Head of caudate nucleus (tissue), 42 donors: ENCODE data around the gene FASTKD1.
"Not testable (repeated sequence)": the region's sequence is repeated elsewhere in the genome, so short reads cannot be mapped to it uniquely, and the experiment has no call there.

ENCODE experiments used
- DNase-seq, 42 donors: peaks; one replicate each; pipeline versions ENCODE4 v3.0.0 to v3.0.0-alpha.2; 2020 to 2021; ENCODE audit warnings: mixed read lengths in 7 of 42
- intact Hi-C: fragments of 100-400 bp; cut with DNase I; formaldehyde crosslinking; loops from one replicate; pipeline ENCODE4 v1.15.0; 2022

The FASTKD1 gene

DNA sequence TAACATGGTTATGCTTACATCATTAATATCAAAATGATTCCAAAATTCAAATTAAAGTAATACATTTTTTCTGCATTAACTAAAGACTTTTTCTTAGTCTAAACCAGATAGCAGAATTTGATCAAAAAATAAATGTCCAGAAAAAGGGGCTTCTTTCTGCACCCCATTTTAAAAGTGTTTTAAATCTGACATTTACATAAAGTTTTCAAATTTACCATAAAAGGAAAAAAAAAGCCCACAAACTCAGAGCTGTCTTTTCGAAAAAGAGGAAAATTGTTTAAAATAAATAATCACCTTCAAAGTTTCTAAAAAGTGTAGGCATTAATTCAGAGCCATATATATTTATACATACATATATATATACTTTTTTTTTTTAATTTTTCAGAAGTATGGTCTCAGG lies 1.5 kb downstream of the FASTKD1 start:
- no peak for DNase-seq
- intact Hi-C loops, result no loop called here

DNA sequence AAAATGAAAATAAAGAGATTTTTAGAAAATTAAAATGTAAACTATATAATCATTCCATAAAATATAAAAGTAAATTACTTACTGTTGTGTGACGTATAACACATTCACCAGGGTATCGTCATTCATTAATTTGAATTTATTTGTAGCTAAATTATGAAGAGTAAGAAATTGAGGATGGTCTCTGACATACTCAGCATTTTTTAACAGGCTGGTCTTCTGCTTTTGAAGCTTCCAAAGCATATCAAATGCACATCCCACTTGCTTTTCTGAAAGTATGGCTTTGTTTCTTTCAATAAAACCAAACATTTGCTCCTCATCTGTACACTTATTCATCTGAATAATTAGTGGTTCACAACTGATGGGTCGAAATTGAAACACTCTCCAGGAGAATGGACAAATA lies 2.1 kb downstream of the FASTKD1 start:
- DNase-seq, result no peak
- intact Hi-C loops, result no loop called here

DNA sequence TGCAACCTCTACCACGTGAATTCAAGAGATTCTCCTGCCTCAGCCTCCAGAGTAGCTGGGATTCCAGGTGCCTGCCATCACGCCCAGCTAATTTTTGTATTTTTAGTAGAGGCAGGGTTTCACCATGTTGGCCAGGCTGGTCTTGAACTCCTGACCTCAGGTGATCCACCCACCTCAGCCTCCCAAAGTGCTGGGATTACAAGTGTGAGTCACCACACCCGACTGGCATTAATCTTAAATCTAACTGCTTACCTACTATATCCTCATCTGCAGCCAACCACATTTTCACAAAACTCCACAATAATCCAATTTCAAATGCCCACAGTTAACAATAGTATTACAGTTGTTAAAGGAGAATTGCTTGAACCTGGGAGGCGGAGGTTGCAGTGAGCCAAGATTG lies 2.9 kb downstream of the FASTKD1 start:
- DNase-seq, intact Hi-C loops: not testable (repeated sequence)

DNA sequence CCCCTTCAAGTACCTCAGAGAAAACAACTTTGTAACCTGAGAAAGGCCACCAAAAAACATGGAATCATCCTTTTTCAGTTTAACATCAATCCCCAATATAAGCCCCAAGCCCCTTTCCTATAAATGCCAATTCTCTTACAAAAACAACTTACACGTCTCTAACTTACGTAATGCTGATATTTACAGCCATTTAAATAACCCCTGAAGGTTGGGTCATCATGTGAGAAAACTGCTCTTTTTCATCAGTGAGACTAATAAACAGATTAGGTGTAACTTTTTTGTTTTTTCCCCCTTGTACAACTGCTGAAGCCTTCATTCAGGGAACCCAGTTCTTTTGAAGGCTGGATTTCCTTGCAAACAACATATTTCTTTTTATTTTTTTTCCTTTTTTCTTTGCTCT lies 3.7 kb downstream of the FASTKD1 start:
- intact Hi-C loops, result no loop called here
- no peak for DNase-seq

DNA sequence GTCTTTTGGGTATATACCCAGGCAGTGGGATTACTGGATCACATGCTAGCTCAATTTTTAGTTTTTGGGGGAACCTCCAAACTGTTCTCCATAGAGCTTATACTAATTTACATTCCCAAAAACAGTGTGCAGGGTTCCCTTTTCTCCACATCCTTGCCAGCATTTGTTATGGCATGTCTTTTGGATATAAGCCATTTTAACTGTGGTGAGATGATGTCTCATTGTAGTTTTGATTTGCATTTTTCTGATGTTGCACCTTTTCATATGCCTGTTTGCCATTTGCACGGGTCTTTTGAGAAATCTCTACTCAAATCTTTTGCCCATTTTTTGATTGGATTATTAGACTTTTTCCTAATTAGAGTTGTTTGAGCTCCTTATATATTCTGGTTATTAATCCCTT lies 8.0 kb downstream of the FASTKD1 start:
- DNase-seq, result no peak
- intact Hi-C loops, result no loop called here

DNA sequence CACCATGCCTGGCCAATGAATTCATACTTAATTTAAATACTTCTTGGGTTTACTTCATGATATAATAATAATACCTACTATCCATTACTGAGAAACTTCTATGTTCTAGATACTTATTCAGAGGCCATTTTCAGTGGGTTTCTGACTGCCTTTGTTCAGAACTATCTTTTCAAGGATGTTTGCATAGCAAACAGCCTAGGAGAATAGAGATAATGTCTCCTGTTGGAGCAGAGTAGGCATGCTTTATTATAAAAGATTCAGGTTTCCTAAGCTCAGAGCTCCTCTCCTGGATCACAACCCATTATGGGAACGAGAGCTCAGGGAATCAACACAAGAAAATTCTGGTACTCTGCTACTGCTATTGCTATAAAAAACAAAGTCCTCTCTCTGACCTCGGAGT lies 11.1 kb downstream of the FASTKD1 start:
- intact Hi-C loops, result no loop called here

DNA sequence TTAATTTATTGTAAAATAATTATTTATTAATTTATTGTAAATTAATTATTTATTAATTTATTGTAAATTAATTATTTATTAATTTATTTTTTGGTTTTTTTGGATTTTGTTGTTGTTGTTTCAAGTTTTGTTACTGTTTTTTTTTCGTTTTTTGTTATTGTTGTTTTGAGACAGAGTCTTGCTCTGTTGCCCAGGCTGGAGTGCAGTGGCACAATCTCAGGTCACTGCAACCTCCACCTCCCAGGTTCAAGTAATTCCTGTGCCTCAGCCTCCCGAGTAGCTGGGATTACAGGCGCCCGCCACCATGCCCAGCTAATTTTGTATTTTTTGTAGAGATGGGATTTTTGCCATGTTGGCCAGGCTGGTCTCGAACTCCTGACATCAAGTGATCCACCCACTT lies 11.6 kb downstream of the FASTKD1 start:
- intact Hi-C loops, DNase-seq: not testable (repeated sequence)

More for the DNA sequence above, 11.1 kb downstream of the FASTKD1 start:
- DNase-seq, result no peak

DNA sequence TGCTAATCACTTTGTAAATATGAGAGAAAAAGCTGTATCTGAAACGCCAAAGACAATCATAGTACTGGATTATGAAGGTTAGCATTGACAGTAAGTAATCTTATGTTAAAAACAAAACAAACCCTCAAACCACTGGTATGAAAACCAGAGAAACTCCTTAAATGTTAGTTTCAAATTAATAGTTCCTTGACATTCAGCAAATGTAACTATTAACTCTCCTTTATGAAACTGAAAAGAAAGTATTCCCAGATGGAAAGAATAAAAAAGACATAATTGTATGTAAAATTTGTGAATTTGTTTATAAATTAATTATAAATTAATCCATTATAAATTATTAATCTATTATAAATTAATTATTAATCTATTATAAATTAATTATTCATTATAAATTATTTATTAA lies 12.3 kb downstream of the FASTKD1 start:
- intact Hi-C loops, result no loop called here
- DNase-seq, result no peak

DNA sequence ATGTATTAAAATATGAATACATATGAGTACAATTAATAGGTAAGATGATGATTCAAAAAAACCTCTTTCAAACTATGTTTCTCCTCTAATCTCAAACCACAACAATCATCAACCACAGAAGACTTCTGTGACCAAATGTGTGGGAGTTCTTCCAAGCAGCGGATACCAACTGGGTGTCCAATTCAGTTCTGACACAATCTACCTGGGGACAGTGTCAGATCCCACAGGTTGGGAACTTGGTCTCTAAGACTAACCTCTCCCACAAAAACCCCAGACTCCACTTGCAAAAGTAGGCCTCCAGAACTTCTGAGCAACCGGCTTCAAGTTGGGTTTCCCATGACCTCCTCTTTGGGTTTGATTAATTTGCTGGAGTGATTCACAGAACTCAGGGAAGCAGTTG lies 26.9 kb downstream of the FASTKD1 start:
- intact Hi-C loops, result no loop called here

DNA sequence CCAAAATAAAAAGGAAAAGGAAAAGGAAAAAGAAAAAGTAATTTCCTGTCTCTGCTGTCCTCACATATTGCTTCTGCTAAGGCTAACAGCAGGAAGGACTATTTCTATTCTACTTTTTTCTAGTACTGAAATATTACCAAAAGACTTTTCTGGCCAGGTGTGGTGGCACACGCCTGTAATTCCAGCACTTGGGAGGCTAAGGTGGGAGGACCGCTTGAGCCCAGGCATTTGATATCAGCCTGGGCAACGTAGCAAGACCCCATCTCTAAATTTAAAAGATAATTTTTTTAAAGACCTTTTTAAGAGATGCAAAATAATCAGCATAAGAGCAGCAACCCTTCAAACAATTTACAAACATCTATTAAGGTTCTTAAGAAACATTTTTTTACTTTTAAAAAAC lies 31.2 kb downstream of the FASTKD1 start:
- intact Hi-C loops, result no loop called here
- no peak for DNase-seq

More for the DNA sequence above, 26.9 kb downstream of the FASTKD1 start:
- no peak for DNase-seq

DNA sequence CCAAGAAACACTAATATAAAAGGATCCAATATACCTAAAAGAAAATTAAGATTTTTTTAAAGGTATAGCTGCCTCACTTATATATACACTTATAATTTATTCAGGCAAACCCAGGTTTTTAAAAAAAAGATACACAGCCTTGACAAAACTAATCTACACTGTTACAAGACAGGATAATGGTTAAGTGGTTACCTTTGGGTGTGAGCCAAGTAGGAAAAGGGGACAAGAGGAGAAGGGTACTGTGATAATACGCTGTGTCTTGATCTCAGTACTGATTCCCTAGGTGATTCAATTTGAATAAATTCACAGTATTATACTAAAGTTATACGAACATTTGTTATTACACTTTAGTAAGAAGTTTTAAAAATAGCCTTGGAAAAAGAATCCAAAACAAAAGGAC lies 33.5 kb downstream of the FASTKD1 start:
- intact Hi-C loops, result no loop called here
- DNase-seq, result no peak

DNA sequence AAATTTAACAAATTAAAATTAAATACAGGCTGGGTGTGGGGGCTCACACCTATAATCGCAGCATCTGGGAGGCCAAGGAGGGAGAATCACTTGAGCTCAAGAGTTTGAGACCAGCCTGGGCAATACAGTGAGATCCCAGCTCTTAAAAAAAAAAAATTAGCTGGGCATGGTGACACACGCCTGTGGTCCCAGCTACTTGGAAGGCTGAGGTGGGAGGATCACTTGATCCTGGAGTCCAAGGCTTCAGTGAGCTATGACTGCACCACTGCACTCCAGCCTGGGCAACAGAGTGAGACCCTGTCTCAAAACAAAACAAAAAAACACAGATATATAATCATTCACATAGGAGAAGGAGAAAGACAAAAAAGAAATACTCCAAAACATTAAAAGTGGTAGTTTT lies 34.2 kb downstream of the FASTKD1 start:
- not testable (repeated sequence) for DNase-seq

DNA sequence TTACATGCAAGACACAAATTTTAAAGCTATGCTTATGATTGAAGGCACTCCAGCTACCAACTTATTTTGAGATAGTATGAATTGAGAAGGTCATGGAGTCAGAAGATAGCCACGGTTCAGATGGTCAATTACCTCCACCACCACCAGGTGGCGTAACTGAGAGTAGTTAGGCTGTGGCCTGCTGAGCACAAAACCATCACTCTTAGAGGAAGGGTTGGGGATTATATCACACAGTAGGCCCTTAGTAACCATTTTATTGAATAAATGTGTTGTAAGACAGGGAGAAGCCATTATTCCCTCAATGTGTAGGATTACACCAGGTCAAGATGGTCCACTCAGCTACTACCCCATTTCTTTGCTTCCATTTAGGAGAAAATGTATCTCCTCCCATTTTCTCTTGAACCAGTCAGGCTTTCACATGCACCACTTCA lies 45.4 kb downstream of the FASTKD1 start:
- intact Hi-C loops, result no loop called here
- peak in 37 of 42 donors; percentile 14 to 84 (median 60) for DNase-seq

More for the DNA sequence above, 34.2 kb downstream of the FASTKD1 start:
- intact Hi-C loops, result not testable (repeated sequence)

DNA sequence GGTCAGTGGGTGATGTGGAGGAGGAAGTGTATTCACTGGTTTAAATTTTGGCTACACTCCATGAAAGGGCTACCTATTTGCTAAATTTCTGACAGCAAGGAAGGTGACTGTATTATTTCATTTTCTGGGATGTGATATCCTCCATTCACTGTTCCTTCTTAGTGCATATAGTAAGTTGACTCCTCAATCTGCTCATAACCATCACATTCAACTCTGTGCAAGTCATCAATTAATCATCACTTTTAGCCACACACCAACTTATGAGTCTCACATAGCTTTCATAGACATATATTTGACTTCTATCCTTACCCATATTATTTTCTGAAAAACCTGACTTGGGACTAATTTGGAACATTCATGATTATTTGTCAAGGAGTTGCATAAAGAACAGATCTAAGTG lies 47.2 kb downstream of the FASTKD1 start:
- intact Hi-C loops, result no loop called here
- no peak for DNase-seq

DNA sequence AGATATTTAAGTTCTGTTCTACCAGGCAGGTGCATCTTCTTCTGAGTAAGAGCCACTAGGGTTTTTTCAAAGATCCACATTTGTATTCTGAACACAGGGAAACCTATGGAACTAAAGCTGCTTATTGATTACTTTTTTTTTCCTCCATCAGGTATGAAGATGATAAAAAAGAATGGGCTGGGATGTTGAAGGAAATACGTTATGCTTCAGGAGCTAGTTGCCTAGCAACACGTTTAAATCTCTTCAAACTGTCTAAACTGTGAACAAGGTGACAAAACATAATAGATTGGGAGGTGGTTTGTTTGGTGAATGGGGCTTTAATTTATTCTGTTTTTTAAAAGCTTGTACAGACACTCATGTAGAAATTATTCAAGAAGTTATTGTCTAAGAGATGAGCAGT lies 48.2 kb downstream of the FASTKD1 start:
- intact Hi-C loops, result no loop called here
- DNase-seq, result no peak

DNA sequence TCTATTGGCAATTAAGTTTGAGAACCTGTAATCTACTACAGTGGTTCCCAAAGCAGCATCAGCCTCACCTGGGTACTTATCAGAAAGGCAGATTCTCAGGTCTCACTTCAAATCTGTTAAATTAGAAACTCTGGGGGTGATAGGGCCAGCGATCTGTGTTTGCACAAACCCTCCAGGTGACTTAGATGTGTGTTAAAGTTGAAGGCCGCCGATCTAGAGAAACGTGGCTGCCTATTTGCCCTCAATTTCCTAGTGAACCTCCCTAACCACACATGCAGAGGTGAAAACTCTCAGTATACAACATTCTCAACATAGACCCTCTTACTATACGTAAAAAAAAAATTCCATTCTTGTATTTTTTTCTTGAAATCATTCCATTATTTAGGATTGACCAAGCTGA lies 50.0 kb downstream of the FASTKD1 start:
- intact Hi-C loops, result no loop called here
- DNase-seq, result no peak

DNA sequence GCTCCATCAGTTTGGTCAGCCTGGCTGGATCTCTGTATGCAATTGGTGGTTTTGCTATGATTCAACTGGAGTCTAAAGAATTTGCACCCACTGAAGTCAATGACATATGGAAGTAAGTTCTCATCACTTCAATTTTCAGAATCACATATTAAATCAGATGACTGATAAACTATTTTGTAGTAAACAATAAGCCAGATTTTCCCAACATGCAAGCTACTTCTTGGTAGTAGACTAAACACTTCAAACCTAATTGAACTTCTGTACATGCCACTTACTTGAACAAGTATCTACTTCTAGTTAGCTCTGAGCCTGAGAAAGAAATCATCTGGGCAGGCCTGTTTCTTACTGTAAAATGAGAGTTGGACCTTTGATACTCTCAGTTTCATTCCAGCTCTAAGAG lies 52.8 kb downstream of the FASTKD1 start:
- no peak for DNase-seq
- intact Hi-C loops, result no loop called here

DNA sequence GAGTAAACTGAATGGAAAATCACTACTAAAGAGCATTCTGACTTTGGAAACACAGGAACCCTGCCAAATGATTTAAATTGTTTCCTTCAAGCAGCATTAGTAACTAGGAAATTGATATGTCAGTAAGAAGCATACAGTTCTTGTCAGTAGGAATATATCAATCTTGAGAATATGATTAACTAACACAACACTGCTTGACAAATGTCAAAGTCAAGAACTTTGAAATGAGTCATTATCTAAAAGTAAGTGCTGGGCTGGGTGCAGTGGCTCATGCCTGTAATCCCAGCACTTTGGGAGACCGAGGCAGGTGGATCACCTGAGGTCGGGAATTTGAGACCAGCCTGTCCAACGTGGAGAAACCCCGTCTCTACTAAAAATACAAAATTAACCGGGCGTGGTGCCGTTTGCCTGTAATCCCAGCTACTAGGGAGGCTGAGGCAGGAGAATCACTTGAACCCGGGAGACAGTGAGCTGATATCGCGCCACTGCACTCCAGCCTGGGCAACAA lies 57.1 kb downstream of the FASTKD1 start:
- intact Hi-C loops, result not testable (repeated sequence)
- peak in 1 of 42 donors; percentile 12 for DNase-seq

DNA sequence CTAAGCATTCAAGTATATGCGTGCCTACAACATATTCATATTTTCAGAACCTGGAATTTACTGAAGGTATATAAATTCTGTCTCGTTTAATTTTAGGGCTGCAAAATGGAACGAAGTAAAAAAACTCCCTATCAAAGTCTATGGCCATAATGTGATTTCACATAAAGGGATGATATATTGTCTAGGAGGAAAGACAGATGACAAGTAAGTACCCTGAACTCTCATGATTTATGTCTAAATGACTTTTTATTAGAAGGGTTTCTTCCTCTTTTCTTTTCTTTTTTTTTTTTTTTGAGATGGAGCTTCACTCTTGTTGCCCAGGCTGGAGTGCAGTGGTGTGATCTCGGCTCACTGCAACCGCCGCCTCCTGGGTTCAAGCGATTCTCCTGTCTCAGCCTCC lies 58.9 kb downstream of the FASTKD1 start:
- intact Hi-C loops, DNase-seq: not testable (repeated sequence)

DNA sequence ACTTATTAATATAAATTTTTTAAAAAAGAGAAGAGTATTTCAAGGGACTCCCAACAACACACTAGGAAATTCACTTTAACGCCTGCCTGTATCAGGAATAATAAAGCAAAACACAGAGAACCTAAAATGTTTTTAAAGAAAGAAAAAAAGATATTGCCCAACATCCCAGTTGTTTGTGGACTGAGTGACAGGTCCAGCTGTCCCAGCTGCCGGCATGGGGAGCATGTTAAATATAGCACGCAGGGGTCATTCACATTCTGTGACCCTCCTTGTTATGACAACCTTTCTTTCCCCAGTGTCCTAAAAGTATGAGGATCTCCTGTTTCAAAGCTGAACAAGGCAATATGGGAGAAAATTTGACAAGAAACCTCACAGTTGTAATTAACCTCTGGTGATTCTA lies 59.7 kb downstream of the FASTKD1 start:
- intact Hi-C loops, result no loop called here
- no peak for DNase-seq

DNA sequence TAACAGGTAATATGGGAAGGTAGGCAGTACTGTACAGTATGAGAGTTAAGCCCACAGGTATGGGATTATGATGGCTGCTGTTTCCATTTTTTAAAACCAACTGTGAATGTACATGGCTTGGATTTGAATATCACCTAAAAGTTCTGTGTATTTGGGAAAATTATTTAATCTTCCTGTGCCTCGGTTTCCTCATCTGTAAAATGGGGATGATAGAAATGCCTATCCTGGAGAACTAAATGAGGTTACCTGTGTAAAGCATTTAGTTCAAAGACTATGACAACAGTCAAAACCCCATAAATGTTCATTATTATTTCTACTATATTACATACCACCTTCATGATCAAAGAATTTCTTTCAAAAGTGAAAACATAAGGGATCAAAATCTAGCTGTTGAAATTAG lies 60.6 kb downstream of the FASTKD1 start:
- no peak for DNase-seq
- intact Hi-C loops, result no loop called here

DNA sequence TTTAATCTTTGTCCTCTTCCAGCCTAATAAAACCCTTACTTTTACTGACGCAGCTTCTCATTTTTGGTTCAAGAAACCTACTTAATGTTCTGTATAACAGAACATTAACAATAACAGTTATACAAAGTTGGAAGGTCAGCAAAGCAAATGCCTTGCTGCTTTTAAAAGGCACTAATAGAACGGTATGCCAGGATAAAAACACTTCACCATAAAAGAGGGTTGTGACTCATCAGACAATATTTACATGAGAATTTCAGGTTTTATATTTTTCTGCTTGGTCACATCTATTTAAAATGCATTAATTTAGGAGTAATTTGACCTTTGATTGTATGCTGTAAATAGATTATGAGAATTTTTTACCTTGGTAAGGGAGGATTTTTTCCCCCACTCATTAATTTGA lies 61.1 kb downstream of the FASTKD1 start:
- intact Hi-C loops, result no loop called here

More for the DNA sequence above, 61.1 kb downstream of the FASTKD1 start:
- no peak for DNase-seq
